RCC 7860 (cell line): ENCODE results near the gene DUSP5.
A peak's percentile ranks its signal among the peaks of the same experiment; 100 is the strongest.
"Not testable (repeated sequence)": the region's sequence is repeated elsewhere in the genome, so short reads cannot be mapped to it uniquely, and the experiment has no call there.

Experiments used
- DNase-seq: peaks from one replicate; pipeline ENCODE4 v3.0.0-alpha.2; 2015; ENCODE audit warnings: low spot score
- FAIRE-seq: peaks from 2 replicates; lab custom pipeline; 2012; peaks lifted over from hg19 to GRCh38; lab: Jason Lieb, UNC

The DUSP5 gene

DNA sequence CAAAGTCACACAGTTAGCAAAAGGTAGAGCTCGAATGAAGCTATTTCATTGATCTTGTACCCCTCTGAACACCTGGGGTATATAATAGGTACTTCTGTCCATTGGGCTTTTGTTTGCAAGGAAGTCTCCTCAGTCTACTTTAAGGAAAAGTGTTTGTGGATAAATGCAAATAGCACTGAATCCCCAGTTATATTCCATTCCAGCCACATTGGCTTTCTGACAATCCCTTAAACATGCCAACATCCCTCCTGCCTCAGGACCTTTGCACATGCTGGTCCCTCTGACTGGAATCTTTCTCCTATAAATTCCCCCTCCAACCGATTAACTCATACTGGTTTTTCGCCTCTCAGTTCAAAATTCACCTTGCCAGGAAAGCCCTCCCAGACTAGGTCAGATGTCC is 17.1 kb downstream of the DUSP5 start:
- no peak for FAIRE-seq

DNA sequence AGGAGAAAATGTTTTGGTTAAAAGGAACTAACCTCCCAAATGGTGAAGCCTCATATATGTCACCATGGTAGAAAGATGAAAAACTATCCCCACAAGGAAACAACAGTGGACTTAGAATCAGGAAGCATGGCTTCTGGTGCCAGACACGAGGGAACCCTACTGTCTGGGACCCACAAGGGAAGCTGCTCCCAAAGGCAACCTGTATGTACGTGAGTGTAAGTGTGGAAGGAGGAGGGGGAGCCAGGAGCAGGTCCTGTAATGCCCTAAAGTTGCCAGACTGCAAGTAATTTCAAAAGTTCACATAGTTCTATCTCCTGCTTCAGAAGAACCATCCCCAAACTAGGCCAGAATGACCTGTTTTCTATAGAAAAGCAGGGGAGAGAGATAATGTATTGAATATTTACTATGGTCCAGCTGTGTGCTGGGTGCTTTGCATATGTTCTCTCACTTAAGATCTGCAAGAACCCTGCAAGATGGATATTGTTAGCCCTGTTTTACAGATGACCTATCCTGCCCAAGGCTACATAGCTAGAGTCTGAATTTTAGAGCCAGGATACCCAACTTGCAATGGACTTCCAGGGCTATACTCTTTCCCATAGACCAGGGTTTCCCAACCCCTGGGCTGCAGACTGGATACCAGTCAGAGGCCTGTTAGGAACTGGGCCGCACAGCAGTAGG is 19.2 kb downstream of the DUSP5 start:
- FAIRE-seq (no peak), DNase-seq (no peak)

More for the DNA sequence above, 17.1 kb downstream of the DUSP5 start:
- DNase-seq: no peak

DNA sequence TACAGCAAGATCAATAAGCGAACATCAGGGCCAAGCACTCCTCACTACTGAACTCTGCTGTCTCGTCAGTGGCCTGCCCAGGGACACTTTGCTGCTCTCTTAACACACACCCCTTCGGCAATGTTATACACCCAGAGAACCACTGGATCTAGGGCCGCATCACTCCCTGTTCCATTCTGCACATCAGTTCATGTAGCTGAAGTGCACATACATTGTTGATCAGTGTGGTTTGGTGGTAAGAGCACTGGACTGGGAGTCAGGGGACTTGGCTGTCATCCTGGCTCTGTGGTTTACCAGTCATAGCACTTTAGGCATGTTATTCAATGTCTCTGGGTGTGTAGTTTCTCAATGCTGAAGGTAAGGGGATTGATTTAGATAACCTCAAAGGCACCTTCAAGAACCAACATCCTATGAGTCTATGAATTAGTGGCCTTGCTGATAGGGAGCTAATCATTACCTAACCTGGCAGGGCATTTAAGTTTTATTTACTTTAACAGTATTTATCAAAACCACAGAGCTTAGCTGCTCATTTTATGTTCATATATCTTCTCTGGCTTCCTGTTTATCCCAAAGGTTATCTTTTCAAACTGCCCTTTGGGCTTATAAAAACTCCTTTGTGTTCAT is 24.8 kb downstream of the DUSP5 start:
- peak; percentile 84 for DNase-seq

DNA sequence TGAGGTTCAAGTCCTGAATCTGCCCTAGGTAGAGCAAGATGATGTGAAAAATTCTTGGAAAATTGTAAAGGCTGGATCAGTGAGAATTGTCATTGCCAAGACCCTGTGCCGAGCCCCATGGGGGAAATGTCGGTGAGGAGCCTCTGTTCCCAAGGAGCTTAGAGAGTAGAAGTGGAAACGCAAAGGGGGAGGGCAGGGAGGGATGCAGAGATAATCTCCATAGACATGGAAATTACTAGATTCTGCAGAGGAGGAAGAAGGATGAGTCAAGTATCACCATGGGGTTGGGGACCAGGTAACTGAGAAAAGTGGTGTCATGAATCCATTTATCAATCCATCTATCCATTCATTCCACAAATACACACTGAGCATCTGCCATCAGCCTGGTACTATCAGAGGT is 26.0 kb downstream of the DUSP5 start:
- no peak for FAIRE-seq
- no peak for DNase-seq

More for the DNA sequence above, 24.8 kb downstream of the DUSP5 start:
- FAIRE-seq: peak; percentile 91

DNA sequence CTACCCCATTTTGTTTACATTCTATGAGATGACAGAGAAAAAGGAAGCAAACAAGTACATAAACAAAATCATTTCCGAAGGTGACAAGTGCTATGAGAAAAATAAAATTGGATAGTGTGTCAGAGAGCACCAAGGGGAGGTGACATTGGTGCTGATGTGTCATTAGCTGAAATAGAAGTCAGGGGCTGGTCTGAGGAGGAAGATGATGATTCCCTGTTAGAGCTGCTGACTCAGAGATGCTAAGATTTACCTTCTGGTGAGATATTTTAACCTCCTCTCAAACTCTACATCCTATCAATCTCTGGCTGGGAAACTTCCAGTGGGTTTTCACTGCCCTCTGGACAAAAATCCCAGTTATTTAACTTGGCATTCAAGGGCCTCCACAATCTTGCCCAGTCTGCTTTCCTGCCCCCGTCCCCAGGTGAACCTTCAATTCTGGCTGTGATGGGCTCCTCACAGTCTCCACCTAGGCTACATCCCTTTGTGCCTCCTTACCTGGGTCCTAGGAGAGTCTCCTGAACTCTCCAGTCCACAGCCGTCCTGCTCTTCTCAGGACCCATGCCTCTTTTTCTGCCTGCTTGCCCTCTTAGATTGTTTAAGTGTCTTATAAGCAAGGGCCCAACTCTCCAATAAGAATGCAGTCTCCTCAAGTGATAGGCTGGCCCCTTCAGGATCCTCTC is 26.6 kb downstream of the DUSP5 start:
- DNase-seq (peak; percentile 48), FAIRE-seq (peak; percentile 34)

DNA sequence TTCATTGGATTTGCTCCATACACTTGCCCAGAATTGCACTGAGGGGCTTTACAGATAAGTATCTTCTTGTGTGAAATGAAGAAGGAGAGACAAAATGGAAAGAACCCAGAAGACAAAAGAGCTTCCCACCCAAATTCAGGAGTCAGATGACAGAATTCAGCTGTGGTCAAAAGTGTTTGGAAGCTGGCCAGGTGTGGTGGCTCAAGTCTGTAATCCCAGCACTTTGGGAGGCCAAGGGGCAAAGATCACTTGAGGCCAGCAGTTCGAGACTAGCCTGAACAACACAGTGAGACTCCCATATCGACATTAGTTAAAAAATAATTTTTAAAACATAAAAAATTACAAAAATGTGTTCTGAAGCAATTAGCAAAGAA is 27.1 kb downstream of the DUSP5 start:
- no peak for DNase-seq
- FAIRE-seq: no peak

DNA sequence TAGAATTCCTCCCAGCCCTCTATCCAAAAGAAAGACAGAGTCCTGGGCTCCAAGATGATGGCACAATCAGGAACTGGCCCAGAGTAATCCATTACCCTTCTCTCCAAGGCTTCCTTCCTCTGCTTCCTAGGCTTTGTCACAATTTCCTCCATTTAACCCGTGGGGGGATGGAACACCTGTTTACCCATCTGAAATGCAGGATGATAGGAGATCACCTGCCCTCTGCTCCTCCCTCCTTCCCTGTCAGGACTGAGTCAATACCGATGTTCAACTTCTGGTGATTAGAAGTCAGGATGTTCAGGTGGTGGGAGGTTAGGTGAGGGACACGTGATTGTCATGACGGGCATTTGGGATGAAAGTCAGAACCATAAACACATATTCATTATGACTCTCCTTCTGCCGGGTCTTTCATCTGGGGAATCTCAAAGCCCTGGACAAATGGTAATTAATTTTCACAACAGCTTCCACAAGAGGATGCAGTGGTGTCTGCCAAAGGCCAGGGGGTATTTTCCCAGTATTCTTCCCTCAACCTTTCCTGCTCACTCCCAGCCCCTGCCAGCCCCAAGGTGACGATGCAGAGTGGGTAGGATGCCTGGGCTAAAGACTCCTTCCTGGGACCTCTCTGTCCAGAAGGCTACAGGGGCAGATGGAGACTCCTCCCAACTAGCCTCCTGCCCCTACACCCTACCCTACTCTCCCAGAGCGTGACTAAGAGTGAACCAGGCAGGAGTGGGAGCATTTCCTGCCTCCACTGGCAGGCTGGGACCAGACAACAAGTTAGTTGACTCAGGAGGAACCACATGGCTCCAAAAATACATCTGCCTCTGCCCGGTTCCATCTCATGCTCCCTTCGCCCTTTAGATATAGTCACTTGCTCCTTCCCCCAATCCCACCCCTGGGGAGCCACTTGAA is 27.9 kb downstream of the DUSP5 start:
- DNase-seq (peak; percentile 60), FAIRE-seq (no peak)

DNA sequence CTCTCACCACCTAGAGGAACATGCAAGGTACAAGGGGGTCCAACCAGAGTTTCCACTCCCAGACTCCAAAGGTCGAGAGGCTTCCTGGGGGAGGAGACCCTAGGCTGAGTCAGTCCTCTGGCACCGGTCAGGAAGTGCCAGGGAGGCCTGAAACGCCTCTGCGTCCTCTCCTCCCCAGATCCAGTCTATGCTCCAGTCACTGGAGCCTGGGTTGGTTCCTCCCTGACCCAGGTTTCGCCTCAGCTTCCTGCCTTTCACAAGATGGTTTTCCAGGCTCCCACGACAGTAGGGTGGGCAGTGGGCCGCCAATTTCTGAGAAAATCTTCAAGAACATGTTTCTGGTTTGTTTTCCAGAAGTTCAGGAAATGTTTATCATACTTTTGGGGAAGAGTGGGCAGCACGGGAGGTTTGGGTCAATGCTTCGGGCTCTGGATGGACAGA is 30.0 kb downstream of the DUSP5 start:
- FAIRE-seq (no peak), DNase-seq (peak; percentile 28)

DNA sequence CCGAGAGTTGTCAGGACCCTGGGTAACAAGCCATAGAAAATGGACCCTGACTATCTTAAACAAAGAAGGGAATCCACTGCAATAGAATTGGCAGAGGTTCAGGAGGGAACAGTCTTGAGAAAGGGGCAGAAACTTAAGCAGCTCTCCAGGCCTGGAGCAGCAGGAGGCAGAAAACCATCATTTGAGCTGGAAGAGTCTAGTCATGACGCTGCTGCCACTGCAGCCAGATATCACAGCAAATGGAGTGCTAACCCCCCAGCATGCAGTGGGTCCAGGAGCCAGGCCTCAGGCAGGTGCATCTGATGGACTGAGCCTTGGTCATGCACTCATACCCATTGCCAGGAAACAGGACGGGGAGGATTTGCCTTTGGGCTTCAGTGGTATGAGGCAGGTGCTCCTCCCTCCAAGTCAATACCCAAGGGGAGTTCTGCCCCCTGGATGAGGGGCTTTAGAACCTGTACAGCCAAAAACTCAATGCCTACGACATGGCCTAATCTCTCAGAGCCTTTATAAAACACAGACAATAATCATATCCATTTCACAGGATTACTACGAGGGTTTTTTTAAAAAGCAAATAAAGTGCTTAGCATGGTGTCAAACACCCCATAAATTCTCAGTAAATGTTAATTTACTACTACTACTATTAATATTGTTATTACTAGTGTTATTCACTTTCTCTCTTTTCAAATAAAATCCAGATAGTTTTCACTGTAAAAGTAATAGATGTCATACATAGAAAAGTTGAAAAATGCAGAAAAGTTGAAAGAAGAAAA is 30.7 kb downstream of the DUSP5 start:
- DNase-seq (no peak), FAIRE-seq (no peak)

DNA sequence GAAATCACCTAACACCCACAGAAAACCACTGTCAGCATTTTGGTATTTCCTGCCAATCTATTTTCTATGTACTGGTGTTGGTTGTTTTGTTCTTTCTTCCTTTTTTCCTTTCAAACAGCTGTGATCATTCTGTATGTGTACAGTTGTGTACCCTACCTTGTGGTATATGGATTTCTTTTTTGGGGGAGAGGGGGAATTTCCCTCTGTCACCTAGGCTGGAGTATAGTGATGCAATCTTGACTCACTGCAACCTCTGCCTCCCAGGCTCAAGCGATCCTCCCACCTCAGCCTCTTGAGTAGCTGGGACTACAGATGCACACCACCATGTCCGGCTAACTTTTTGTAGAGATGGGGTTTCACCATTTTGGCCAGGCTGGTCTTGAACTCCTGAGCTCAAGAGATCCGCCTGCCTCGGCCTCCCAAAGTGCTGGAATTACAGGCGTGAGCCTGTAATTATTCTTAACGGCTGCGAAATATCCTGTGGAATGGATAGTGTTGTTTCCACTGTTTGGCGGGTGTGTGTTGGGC is 31.4 kb downstream of the DUSP5 start:
- DNase-seq, FAIRE-seq: not testable (repeated sequence)

DNA sequence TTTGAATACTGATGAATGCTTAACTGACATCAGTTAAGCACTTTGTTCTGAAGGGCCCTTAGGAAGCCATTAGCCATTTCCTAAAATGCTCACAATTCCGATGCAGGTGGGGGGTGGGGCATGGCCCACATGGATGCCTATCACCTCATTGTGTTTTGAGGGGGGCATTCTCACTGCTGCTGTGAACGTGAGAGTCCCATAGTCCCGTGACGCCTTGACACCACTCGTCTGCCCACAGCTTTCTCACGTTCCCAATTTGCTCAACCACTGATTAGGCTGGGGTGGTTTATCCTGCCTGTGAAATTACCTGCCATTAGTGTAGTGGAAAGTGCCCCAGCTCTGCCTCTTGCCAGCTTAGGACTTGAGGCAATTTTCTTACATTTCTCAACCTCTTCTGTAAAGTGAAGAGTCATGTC is 31.9 kb downstream of the DUSP5 start:
- no peak for DNase-seq
- FAIRE-seq: no peak

DNA sequence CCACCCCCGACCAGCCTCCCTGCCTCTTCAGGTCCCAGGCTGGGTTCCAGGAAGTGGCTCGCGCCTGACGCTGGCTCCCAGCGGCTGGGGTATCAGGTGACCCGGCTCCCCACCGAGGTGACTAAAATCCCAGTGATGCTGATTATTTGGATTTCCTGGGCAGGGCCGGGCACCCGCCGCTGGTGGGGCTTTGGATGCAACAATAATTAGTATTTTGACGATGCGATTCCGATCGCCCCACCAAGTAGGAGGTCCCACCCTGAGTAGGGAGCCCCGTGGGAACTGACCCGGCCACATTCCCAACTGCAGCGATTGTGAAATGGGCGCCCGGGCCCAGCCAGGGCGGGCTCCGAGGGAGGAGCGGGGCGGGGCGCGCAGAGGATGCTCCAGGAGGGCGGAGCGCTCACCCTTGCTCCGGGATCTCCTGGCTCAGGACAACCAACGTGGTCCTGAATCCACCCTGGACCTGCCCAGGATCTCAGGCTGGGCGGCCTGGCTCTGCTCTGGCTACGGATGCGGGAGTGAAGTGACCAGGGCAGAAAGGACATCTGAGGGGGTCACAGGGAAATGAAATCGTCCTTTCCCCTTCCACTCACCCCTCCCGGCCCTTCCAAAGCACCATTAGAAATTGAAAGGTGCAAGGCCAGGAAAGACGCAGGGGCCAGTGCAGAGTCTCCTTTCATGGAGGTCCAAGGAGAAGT is 32.6 kb downstream of the DUSP5 start:
- DNase-seq: no peak
- FAIRE-seq: no peak

DNA sequence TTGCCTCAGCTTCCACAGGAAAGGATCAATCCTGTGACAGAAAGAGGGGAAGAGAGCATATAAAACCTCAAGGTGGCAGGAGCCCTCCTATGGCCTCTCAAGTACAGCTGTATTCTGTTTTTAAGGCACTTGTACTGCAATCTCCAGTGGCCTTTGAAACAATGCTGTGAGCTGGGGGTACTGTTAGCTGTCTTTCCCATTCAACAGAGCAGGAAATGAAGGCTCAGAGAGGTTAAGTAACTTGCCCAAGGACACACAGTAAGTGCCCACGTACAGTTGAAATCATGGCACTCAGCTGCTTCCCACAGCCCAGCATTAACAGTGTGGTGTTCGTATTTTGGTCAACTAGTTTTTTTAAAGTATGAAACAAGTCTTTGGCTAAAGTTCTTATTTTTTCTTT is 34.0 kb downstream of the DUSP5 start:
- no peak for DNase-seq

DNA sequence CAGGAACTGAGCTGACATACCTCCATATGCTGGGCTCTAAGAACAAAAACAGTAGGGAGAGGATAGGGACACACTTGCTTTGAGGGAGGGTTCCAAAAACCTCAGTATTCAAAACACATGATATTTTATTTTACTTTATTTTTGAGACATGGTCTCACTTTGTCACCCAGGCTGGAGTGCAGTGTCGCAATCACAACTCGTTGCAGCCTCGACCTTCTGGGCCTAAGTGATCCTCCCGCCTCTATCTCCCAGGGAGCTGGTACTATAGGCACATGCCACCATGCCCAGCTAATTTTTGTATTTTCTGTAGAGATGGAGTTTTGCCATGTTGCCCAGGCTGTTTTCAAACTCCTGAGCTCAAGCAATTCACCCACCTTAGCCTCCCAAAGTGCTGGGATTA is 34.9 kb downstream of the DUSP5 start:
- not testable (repeated sequence) for FAIRE-seq, DNase-seq

More for the DNA sequence above, 34.0 kb downstream of the DUSP5 start:
- FAIRE-seq: no peak

DNA sequence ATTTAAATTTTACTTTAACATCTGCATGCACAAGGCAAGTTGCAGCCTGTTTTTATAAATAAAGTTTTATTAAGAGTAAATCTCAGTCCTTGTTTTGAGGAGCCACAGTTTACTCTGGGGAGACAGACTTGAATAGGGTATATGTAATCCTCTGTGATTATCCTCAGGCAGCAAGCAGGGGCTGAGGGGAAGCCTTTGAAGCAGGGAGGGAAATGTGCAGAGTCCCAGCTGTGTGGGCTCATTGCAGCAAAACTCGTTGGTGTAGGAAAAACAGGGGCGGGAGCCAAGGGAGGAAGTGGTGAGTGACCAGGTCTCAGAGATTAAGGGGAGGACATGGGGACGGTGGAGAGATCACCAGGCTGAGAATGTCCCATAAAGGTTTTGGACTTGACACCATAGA is 35.4 kb downstream of the DUSP5 start:
- DNase-seq (peak; percentile 40), FAIRE-seq (no peak)

DNA sequence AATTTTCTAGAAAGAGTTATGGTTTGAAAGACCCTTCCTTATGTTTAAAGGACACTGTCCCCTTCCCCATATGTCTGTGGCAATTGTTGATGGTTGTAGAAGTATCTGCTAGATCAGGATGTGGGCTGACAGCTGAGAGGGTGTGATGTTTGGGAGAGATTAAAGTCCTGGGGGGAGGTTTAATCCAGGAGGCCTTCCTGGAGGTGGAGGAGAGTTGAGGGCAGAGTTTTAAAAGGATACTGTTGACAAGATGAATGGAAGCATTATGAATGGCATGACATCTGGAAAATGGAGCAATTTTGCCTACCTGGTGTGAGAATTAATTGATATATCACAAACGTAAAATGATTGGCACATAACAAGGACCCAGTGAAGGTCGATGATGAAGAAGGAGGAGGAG is 36.9 kb downstream of the DUSP5 start:
- DNase-seq (no peak), FAIRE-seq (no peak)

DNA sequence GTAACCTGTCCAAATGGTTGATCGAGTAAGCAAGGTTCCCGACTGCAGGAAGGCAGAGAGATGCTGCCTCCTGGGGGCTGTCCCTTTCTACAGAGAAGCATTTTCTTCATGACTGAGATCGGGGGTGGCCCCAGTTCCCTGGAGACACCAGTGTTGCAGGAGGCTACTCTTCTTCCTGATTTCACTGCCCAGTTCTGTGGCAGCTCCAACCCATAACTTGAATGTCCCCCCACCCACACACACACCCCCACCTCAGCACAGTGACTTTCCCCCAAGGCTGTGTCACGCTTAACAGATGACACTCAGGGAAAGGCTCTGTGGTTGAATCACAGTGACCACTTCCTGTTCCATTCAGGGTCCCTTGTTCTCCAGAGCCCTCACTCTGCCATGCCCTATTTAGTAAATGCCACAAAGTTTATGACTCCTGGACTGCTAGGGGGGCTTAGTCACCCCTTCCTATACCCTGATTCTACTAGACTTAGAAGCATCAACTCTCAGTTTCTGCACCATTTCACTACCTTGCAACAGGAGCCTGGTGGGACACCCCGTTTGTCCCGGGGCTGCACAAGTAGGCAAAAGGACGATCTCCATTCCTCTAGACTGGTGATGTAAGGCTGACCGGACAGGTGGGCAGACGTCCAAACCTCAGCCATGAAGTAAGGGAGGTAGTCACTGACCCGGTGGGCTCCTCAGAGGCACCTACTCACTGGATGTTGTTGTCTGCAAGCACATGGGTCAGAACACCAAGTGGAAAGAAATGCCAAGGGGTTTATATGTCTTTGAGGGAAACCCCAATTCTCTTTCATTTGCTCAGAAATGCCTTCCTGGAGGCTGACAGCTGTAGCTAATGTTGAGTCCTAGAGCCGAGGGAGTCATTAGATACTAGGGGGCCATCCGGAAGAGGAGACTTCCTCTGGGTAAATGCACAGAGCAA is 38.5 kb downstream of the DUSP5 start:
- peak; percentile 94 for FAIRE-seq
- DNase-seq: peak; percentile 96

DNA sequence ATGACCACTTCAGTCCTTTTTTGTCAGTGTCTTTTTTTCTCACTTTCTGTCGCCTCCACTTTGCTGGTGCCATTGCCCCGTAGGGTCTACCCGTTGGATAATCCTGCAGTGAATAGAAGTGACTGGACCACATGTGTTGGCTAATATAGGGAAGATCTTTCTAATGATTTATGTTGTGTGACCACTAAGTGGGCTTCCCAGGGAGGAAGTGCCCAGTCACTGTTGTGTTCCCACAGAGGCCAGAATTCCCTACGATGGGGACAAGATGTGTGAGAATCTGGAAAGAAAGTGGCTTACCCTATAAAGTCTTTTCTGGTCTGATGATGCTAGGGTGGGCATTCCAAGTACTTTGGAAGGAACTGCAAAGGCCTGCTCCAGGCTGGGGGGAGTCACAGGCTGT is 41.4 kb downstream of the DUSP5 start:
- FAIRE-seq: no peak
- no peak for DNase-seq
